ENCODE measurements around the gene PRKN. TPM values are rescaled to one million over a fixed set of nuclear protein-coding genes. Genes with fewer than 3 reads are reported as not detected.

Gene PRKN
- polyA plus RNA-seq, 1 donor from 2014 or later = 1.2 TPM

DNA sequence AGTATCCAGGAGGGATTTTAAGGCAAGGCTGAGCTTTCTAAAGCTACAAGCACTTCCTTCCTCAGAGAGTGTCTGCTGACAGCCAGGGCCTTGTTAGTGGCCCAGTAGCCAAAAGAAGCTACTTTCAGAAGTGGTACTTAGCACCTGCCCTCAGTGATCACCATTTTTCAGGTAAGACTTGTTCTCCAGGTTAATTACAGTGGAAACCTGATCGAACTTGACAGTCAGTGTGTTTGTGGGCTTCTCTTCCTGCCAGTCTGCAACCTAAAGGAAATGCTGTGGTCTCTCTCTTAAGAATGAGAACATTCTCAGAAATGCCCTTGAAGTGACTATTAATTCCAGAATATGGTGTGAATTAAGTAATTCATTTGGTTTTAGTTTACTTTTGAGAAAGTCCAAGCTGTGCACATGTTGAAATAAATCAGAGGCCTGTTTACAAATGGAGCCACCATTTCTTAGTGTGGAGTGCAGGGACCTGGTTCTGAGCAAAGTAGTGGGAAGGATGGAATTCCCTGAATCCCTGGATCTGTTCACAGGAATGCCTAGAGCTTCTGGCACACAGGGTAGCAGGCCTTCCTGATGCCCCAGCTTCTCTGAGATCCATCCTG, 1268.5 kb downstream of the PRKN start:
- Histone ChIP-seq H3K9ac (ENCODE audit: low read length) (no peak overlapping the region), H4K20me1 (ENCODE audit: insufficient read depth) (no peaks in the 10 kb centered on the region), H3F3A (ENCODE audit: insufficient read depth, low read length, poor library complexity, severe bottlenecking) (no peaks in the 10 kb centered on the region), H3K9me3 (ENCODE audit: low read length) (no peaks in the 10 kb centered on the region), H3K27me3 (ENCODE audit: insufficient read depth, low read depth, low read length) (no peaks in the 10 kb centered on the region), H3K9me2 (ENCODE audit: insufficient read depth, low read length) (no peaks in the 10 kb centered on the region), H3K4me2 (ENCODE audit: low read length) (no peak overlapping the region), H2AFZ (ENCODE audit: low read depth, low read length) (no peak overlapping the region), H3K27ac (ENCODE audit: low read length) (no peak overlapping the region), H3K36me3 (ENCODE audit: insufficient read depth, low read length) (no peaks in the 10 kb centered on the region), H3K4me3 (ENCODE audit: low read length) (no peak overlapping the region), H3K79me2 (replicated peaks; ENCODE audit: insufficient read depth, low read length) (no peaks in the 10 kb centered on the region)
- TF ChIP-seq SMC3 (conservative IDR thresholded peaks at IDR 0.05; ENCODE audit: poor library complexity) (no peak), MXI1 (conservative IDR thresholded peaks at IDR 0.05; ENCODE audit: poor library complexity, severe bottlenecking) (no peak), EZH2 (IDR thresholded peaks at IDR 0.05; ENCODE audit: borderline replicate concordance, insufficient read depth, low read length, poor library complexity, severe bottlenecking) (no peak), POLR2AphosphoS5 (IDR thresholded peaks at IDR 0.05) (no peak)
- TF ChIP-seq, protein P1, sequence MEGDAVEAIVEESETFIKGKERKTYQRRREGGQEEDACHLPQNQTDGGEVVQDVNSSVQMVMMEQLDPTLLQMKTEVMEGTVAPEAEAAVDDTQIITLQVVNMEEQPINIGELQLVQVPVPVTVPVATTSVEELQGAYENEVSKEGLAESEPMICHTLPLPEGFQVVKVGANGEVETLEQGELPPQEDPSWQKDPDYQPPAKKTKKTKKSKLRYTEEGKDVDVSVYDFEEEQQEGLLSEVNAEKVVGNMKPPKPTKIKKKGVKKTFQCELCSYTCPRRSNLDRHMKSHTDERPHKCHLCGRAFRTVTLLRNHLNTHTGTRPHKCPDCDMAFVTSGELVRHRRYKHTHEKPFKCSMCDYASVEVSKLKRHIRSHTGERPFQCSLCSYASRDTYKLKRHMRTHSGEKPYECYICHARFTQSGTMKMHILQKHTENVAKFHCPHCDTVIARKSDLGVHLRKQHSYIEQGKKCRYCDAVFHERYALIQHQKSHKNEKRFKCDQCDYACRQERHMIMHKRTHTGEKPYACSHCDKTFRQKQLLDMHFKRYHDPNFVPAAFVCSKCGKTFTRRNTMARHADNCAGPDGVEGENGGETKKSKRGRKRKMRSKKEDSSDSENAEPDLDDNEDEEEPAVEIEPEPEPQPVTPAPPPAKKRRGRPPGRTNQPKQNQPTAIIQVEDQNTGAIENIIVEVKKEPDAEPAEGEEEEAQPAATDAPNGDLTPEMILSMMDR (IDR thresholded peaks at IDR 0.05; ENCODE audit: poor library complexity, severe bottlenecking) = no peak

- no peak overlapping the region for H3K9ac ChIP-seq (ENCODE audit: low read length)
- H3K4me3 ChIP-seq (ENCODE audit: low read length) = peak overlapping the region; percentile 6
- no peaks in the 10 kb centered on the region for H3K9me3 ChIP-seq (ENCODE audit: low read length)
- H3K36me3 ChIP-seq (ENCODE audit: insufficient read depth, low read length) = no peaks in the 10 kb centered on the region
- TF ChIP-seq SMC3 (conservative IDR thresholded peaks at IDR 0.05; ENCODE audit: poor library complexity) = no peak
- TF ChIP-seq, protein P2, sequence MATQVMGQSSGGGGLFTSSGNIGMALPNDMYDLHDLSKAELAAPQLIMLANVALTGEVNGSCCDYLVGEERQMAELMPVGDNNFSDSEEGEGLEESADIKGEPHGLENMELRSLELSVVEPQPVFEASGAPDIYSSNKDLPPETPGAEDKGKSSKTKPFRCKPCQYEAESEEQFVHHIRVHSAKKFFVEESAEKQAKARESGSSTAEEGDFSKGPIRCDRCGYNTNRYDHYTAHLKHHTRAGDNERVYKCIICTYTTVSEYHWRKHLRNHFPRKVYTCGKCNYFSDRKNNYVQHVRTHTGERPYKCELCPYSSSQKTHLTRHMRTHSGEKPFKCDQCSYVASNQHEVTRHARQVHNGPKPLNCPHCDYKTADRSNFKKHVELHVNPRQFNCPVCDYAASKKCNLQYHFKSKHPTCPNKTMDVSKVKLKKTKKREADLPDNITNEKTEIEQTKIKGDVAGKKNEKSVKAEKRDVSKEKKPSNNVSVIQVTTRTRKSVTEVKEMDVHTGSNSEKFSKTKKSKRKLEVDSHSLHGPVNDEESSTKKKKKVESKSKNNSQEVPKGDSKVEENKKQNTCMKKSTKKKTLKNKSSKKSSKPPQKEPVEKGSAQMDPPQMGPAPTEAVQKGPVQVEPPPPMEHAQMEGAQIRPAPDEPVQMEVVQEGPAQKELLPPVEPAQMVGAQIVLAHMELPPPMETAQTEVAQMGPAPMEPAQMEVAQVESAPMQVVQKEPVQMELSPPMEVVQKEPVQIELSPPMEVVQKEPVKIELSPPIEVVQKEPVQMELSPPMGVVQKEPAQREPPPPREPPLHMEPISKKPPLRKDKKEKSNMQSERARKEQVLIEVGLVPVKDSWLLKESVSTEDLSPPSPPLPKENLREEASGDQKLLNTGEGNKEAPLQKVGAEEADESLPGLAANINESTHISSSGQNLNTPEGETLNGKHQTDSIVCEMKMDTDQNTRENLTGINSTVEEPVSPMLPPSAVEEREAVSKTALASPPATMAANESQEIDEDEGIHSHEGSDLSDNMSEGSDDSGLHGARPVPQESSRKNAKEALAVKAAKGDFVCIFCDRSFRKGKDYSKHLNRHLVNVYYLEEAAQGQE (IDR thresholded peaks at IDR 0.05; ENCODE audit: borderline replicate concordance) = no peak
- TF ChIP-seq EP300 (conservative IDR thresholded peaks at IDR 0.05; ENCODE audit: poor library complexity, severe bottlenecking) = peak; percentile 47
- H3K79me2 ChIP-seq (replicated peaks; ENCODE audit: insufficient read depth, low read length) = no peaks in the 10 kb centered on the region
- no peaks in the 10 kb centered on the region for H3F3A ChIP-seq (ENCODE audit: insufficient read depth, low read length, poor library complexity, severe bottlenecking)
- H3K27me3 ChIP-seq (ENCODE audit: insufficient read depth, low read depth, low read length) = no peaks in the 10 kb centered on the region
- peak overlapping the region; percentile 40 for H3K4me2 ChIP-seq (ENCODE audit: low read length)
- H4K20me1 ChIP-seq (ENCODE audit: insufficient read depth) = no peaks in the 10 kb centered on the region
- no peaks in the 10 kb centered on the region for H3K9me2 ChIP-seq (ENCODE audit: insufficient read depth, low read length)
- peak overlapping the region; percentile 18 for H2AFZ ChIP-seq (ENCODE audit: low read depth, low read length)
- peak overlapping the region; percentile 32 for H3K27ac ChIP-seq (ENCODE audit: low read length)
These were observed 1269.2 kb downstream of the PRKN start for GRCh38 chr6:161458201-161458951.

Data from neural cell (in vitro differentiated cells).